Mucosa of descending colon (tissue), 3 donors: ENCODE data around the gene ADGRG1. TPM values are rescaled to one million over a fixed set of nuclear protein-coding genes. Genes with fewer than 3 reads are reported as not detected.
"Not testable (repeated sequence)": the region's sequence is repeated elsewhere in the genome, so short reads cannot be mapped to it uniquely, and the experiment has no call there.

Experiments
- ATAC-seq: fragments of 200-7000 bp; cut with Tn5 transposase; one replicate; pipeline ENCODE4 v1.9.1; 2020; ENCODE audit warnings: mild to moderate bottlenecking, moderate library complexity
- DNase-seq, 3 donors: peaks; one replicate each; pipeline ENCODE4 v3.0.0-alpha.2; 2020
- H3K36me3 ChIP-seq: fragments of 200-600 bp; one replicate; pipeline ENCODE4 v1.8.0; 2021; ENCODE audit warnings: low read depth, mild to moderate bottlenecking
- H3K4me1 ChIP-seq: fragments of 200-600 bp; one replicate; pipeline ENCODE4 v1.8.0; 2021; ENCODE audit warnings: low read depth, mild to moderate bottlenecking
- H3K4me3 ChIP-seq: fragments of 200-600 bp; one replicate; pipeline ENCODE4 v1.8.0; 2021; ENCODE audit warnings: mild to moderate bottlenecking
- H3K9me3 ChIP-seq: fragments of 200-600 bp; one replicate; pipeline ENCODE4 v1.8.0; 2021; ENCODE audit warnings: mild to moderate bottlenecking
- intact Hi-C, 2 donors: fragments of 100-400 bp; cut with DNase I in 1 of 2; cut with micrococcal nuclease in 1 of 2; formaldehyde crosslinking; loops; one replicate each; pipeline versions ENCODE4 v1.11.0 to v1.11.1; 2022; cut with DNase I, micrococcal nuclease
- total RNA-seq, 3 donors: library from RNA; stranded (reverse); fragmentation: NEBNext Ultra II Directional in 2 of 3; extraction: Animal tissue kit (Norgen Biotek cat#: 25700) in 2 of 3; gene quantifications; one replicate each; pipeline versions ENCODE4 v1.2.1 to v1.2.4, GENCODE V29; 2021 to 2023
- TF ChIP-seq, protein P1 (sequence below): fragments of 200-600 bp; IDR thresholded peaks from one replicate; pipeline ENCODE4 v1.8.0; 2022; ENCODE audit warnings: antibody characterized with exemption, mild to moderate bottlenecking
- donor health status: DM: no; HTN: no; CAD: no; lungs with moderate emphysema.
- donor health status: DM: no; HTN: no; CAD: no.
- donor health status: DM: no; HTN: yes; CAD: no.

The ADGRG1 gene
- total RNA-seq, 3 donors from 2014 or later, result 37.0 to 104 (median 98.4) TPM

GRCh38 chr16:57593990-57594389 lies 34.4 kb upstream of the ADGRG1 start:
- intact Hi-C loops, result loop anchor here in 1 of 2 donors (5.0 kb wide), 1 partner anchor 53 kb away; no protein-coding TSS in a partner anchor

GRCh38 chr16:57594531-57595031 lies 33.8 kb upstream of the ADGRG1 start:
- TF ChIP-seq, protein P1, sequence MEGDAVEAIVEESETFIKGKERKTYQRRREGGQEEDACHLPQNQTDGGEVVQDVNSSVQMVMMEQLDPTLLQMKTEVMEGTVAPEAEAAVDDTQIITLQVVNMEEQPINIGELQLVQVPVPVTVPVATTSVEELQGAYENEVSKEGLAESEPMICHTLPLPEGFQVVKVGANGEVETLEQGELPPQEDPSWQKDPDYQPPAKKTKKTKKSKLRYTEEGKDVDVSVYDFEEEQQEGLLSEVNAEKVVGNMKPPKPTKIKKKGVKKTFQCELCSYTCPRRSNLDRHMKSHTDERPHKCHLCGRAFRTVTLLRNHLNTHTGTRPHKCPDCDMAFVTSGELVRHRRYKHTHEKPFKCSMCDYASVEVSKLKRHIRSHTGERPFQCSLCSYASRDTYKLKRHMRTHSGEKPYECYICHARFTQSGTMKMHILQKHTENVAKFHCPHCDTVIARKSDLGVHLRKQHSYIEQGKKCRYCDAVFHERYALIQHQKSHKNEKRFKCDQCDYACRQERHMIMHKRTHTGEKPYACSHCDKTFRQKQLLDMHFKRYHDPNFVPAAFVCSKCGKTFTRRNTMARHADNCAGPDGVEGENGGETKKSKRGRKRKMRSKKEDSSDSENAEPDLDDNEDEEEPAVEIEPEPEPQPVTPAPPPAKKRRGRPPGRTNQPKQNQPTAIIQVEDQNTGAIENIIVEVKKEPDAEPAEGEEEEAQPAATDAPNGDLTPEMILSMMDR, result no peak
- no peak overlapping the region for H3K4me3 ChIP-seq
- DNase-seq (no peak), ATAC-seq (no peak)
- intact Hi-C loops, result loop anchor here in 1 of 2 donors (5.0 kb wide), 1 partner anchor 53 kb away; no protein-coding TSS in a partner anchor
- H3K4me1 ChIP-seq, result no peaks in the 10 kb centered on the region
- H3K9me3 ChIP-seq, result no peaks in the 10 kb centered on the region
- H3K36me3 ChIP-seq, result no peaks in the 10 kb centered on the region

More at GRCh38 chr16:57593990-57594389, 34.4 kb upstream of the ADGRG1 start:
- Histone ChIP-seq H3K4me1 (no peaks in the 10 kb centered on the region), H3K4me3 (no peak overlapping the region), H3K36me3 (no peaks in the 10 kb centered on the region), H3K9me3 (no peaks in the 10 kb centered on the region)
- no peak for ATAC-seq
- TF ChIP-seq, protein P1, result no peak
- DNase-seq, result no peak

- H3K4me1 ChIP-seq, ATAC-seq, H3K36me3 ChIP-seq, DNase-seq, H3K9me3 ChIP-seq, H3K4me3 ChIP-seq, intact Hi-C loops: not testable (repeated sequence)
Observed at GRCh38 chr16:57596234-57596633, 32.2 kb upstream of the ADGRG1 start.

- TF ChIP-seq, protein P1, result no peak
- intact Hi-C loops, result no loop called here
Observed at GRCh38 chr16:57598437-57598836, 30.0 kb upstream of the ADGRG1 start.

GRCh38 chr16:57600048-57600835 lies 28.2 kb upstream of the ADGRG1 start:
- Histone ChIP-seq H3K4me1 (peaks cover 5% of the 10 kb centered on the region), H3K9me3 (no peaks in the 10 kb centered on the region), H3K4me3 (no peak overlapping the region), H3K36me3 (no peaks in the 10 kb centered on the region)
- ATAC-seq, result peak; percentile 93
- peak; percentile 68 to 83 (median 72) for DNase-seq
- TF ChIP-seq, protein P1, result peak; percentile 79
- intact Hi-C loops, result no loop called here

More at GRCh38 chr16:57598437-57598836, 30.0 kb upstream of the ADGRG1 start:
- no peaks in the 10 kb centered on the region for H3K36me3 ChIP-seq
- H3K4me1 ChIP-seq, result peaks cover 5% of the 10 kb centered on the region
- ATAC-seq (no peak), DNase-seq (no peak)
- no peak overlapping the region for H3K4me3 ChIP-seq
- no peaks in the 10 kb centered on the region for H3K9me3 ChIP-seq

DNA sequence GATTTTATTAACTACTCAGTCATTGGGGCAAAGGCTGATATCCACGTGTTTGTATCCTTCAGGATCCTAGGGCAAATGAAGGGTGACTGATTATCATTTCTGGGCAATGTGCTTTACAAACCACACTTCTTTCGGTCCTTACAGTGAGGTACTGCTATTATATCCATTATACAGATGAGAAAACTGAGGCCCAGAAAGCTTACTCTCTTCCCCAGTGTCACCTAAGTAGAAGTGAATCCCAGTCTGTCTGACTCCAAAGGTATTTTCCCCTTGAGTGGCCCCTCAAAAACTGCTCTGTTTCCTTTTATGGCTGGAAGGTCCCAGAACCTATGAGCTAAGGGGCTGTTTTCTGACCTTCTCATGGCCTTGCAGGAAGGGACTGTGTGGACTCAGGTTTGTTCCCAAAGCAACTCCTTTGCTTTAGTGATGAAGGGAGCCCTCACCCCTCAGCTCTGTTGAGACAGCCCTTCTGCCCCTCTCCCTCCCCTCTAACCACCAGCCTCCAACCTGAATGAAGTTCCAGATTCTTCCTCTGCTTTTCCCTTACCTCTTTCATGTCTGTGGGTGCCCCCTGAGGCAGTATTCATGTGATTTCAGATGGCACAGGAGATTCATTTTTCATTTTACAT lies 27.4 kb upstream of the ADGRG1 start:
- DNase-seq (no peak), ATAC-seq (no peak)
- intact Hi-C loops, result no loop called here
- no peaks in the 10 kb centered on the region for H3K9me3 ChIP-seq
- H3K4me1 ChIP-seq, result peaks cover 5% of the 10 kb centered on the region
- TF ChIP-seq, protein P1, result no peak
- no peak overlapping the region for H3K4me3 ChIP-seq
- no peaks in the 10 kb centered on the region for H3K36me3 ChIP-seq
